Activated CD4-positive, alpha-beta T cell treated with anti-CD3 and anti-CD28 coated beads for 48 hours (primary cell): ENCODE data around the gene TSPAN1.
A peak's percentile ranks its signal among the peaks of the same experiment; 100 is the strongest.

Experiments
- DNase-seq: peaks from one replicate; pipeline ENCODE4 v3.0.0-alpha.2; 2020

The TSPAN1 gene

GRCh38 chr1:46188295-46189030 is 13.6 kb downstream of the TSPAN1 start:
- DNase-seq = no peak

- DNase-seq = no peak
Measured at GRCh38 chr1:46190539-46190938, 15.7 kb downstream of the TSPAN1 start.

- DNase-seq = no peak
Measured at GRCh38 chr1:46191033-46191701, 16.3 kb downstream of the TSPAN1 start.

GRCh38 chr1:46192171-46192570 is 17.3 kb downstream of the TSPAN1 start:
- DNase-seq = no peak

- no peak for DNase-seq
Measured at GRCh38 chr1:46193285-46193684, 18.4 kb downstream of the TSPAN1 start.

- no peak for DNase-seq
Measured at GRCh38 chr1:46193984-46194570, 19.2 kb downstream of the TSPAN1 start.

- DNase-seq = no peak
Measured at GRCh38 chr1:46194641-46195193, 19.8 kb downstream of the TSPAN1 start.

GRCh38 chr1:46196609-46197008 is 21.7 kb downstream of the TSPAN1 start:
- no peak for DNase-seq

- no peak for DNase-seq
Measured at GRCh38 chr1:46197560-46197963, 22.7 kb downstream of the TSPAN1 start.

GRCh38 chr1:46197964-46198811 is 23.3 kb downstream of the TSPAN1 start, which contains the start of gene POMGNT1:
Gene POMGNT1 (minus strand): TSS chr1:46198434. CDS start chr1:46197821, 613 bp downstream.
- DNase-seq = peak; percentile 83

- no peak for DNase-seq
Measured at GRCh38 chr1:46199233-46199749, 24.4 kb downstream of the TSPAN1 start.

- DNase-seq = no peak
Measured at GRCh38 chr1:46203738-46204405, 29.0 kb downstream of the TSPAN1 start.

- DNase-seq = no peak
Measured at GRCh38 chr1:46204406-46204742, 29.5 kb downstream of the TSPAN1 start.

- DNase-seq = no peak
Measured at GRCh38 chr1:46205141-46205540, 30.3 kb downstream of the TSPAN1 start.

- no peak for DNase-seq
Measured at GRCh38 chr1:46205791-46206190, 30.9 kb downstream of the TSPAN1 start.

GRCh38 chr1:46206399-46206798 is 31.5 kb downstream of the TSPAN1 start:
- no peak for DNase-seq

- DNase-seq = no peak
Measured at GRCh38 chr1:46210561-46210960, 35.7 kb downstream of the TSPAN1 start.

- no peak for DNase-seq
Measured at GRCh38 chr1:46211051-46211450, 36.2 kb downstream of the TSPAN1 start.

GRCh38 chr1:46215504-46215903 is 40.6 kb downstream of the TSPAN1 start:
- DNase-seq = no peak

- DNase-seq = no peak
Measured at GRCh38 chr1:46218443-46218842, 43.6 kb downstream of the TSPAN1 start.

GRCh38 chr1:46219551-46220520 is 44.9 kb downstream of the TSPAN1 start:
- no peak for DNase-seq
